HEK293 (cell line): ENCODE measurements around the gene KANSL1.

Experiments used
- CTCF ChIA-PET: fragments of 350-600 bp; formaldehyde crosslinking; extraction: SDS; loops from one replicate; lab custom pipeline; 2021; ENCODE audit warnings: antibody characterized with exemption; lab: Yijun Ruan, JAX
- POLR2A ChIA-PET: fragments of 300-600 bp; formaldehyde crosslinking; extraction: SDS; loops from one replicate; lab custom pipeline; 2020; ENCODE audit warnings: antibody characterized with exemption, inconsistent platforms; lab: Yijun Ruan, JAX
- H3K27ac ChIP-seq: fragments of 200-500 bp; sonication (Bioruptor generic); 2 replicates; pipeline ENCODE4 v1.5.1; 2014; ENCODE audit warnings: low read depth, low read length, control low read depth, inconsistent platforms; ENCODE audit errors: extremely low read depth
- H3K36me3 ChIP-seq, 2 experiments: fragments of 200-500 bp in 1 of 2; sonication (Bioruptor generic) in 1 of 2; 1 replicate in 1 of 2; 2 replicates in 1 of 2; pipeline ENCODE4 v1.5.1; 2014 to 2017; ENCODE audit warnings: inconsistent platforms in 2 of 2, low read length in 2 of 2; ENCODE audit not compliant: control insufficient read depth in 2 of 2, insufficient read depth in 1 of 2
- H3K4me1 ChIP-seq: fragments of 200-500 bp; sonication (Bioruptor generic); 2 replicates; pipeline ENCODE4 v1.5.1; 2014; ENCODE audit warnings: mild to moderate bottlenecking, low read length, inconsistent platforms; ENCODE audit not compliant: control insufficient read depth, insufficient read depth
- H3K4me3 ChIP-seq: 2 replicates; pipeline ENCODE4 v1.5.1; 2011; ENCODE audit warnings: low read depth, mild to moderate bottlenecking, control low read depth, low read length, moderate library complexity
- H3K9me3 ChIP-seq: fragments of 200-500 bp; sonication (Bioruptor generic); 2 replicates; pipeline ENCODE4 v1.5.1; 2014; ENCODE audit warnings: low read depth, low read length, inconsistent platforms; ENCODE audit not compliant: control insufficient read depth, insufficient read depth
- ATF2 ChIP-seq: fragments of 450-650 bp; formaldehyde crosslinking; IDR thresholded peaks from 2 replicates; pipeline ENCODE4 v1.5.1; 2016; ENCODE audit warnings: missing biosample characterization, missing genetic modification characterization, low read depth
- BCL11B ChIP-seq: fragments of 450-650 bp; formaldehyde crosslinking; IDR thresholded peaks from 2 replicates; pipeline ENCODE4 v1.5.1; 2016; ENCODE audit warnings: low read depth, missing biosample characterization, missing genetic modification characterization
- CTCF ChIP-seq: fragments of 450-650 bp; formaldehyde crosslinking; IDR thresholded peaks from 2 replicates; pipeline ENCODE4 v1.5.1; 2016; ENCODE audit warnings: missing biosample characterization, missing genetic modification characterization
- KLF8 ChIP-seq: fragments of 450-650 bp; formaldehyde crosslinking; IDR thresholded peaks from 2 replicates; pipeline ENCODE4 v1.5.1; 2016; ENCODE audit warnings: missing biosample characterization, missing genetic modification characterization
- PATZ1 ChIP-seq: fragments of 450-650 bp; formaldehyde crosslinking; IDR thresholded peaks from 2 replicates; pipeline ENCODE4 v1.5.1; 2016; ENCODE audit warnings: missing biosample characterization, missing genetic modification characterization
- PBX3 ChIP-seq: sonication (generic); formaldehyde crosslinking; IDR thresholded peaks from 2 replicates; pipeline ENCODE4 v1.8.1; 2022; ENCODE audit warnings: mild to moderate bottlenecking, moderate library complexity, missing genetic modification reagents
- SALL2 ChIP-seq: fragments of 450-650 bp; formaldehyde crosslinking; IDR thresholded peaks from 2 replicates; pipeline ENCODE4 v1.5.0; 2017; ENCODE audit warnings: missing biosample characterization, mild to moderate bottlenecking, missing genetic modification characterization, borderline replicate concordance
- SCRT1 ChIP-seq: fragments of 450-650 bp; formaldehyde crosslinking; IDR thresholded peaks from 2 replicates; pipeline ENCODE4 v1.5.1; 2016; ENCODE audit warnings: missing biosample characterization, missing genetic modification characterization, borderline replicate concordance
- TRIM28 ChIP-seq: IDR thresholded peaks from 2 replicates; pipeline ENCODE4 v1.6.1; 2011; ENCODE audit warnings: low read length, control low read depth, borderline replicate concordance
- WT1 ChIP-seq: fragments of 450-650 bp; formaldehyde crosslinking; IDR thresholded peaks from 2 replicates; pipeline ENCODE4 v1.5.1; 2016; ENCODE audit warnings: missing biosample characterization, missing genetic modification characterization
- ZEB2 ChIP-seq: fragments of 450-650 bp; formaldehyde crosslinking; IDR thresholded peaks from 2 replicates; pipeline ENCODE4 v1.5.1; 2016; ENCODE audit warnings: missing biosample characterization, missing genetic modification characterization
- ZFP41 ChIP-seq: fragments of 450-650 bp; formaldehyde crosslinking; IDR thresholded peaks from 2 replicates; pipeline ENCODE4 v1.5.1; 2016; ENCODE audit warnings: missing biosample characterization, missing genetic modification characterization, borderline replicate concordance
- ZNF10 ChIP-seq: fragments of 450-650 bp; formaldehyde crosslinking; IDR thresholded peaks from 2 replicates; pipeline ENCODE4 v1.5.1; 2017; ENCODE audit warnings: missing biosample characterization, missing genetic modification characterization
- ZNF138 ChIP-seq: fragments of 450-650 bp; formaldehyde crosslinking; IDR thresholded peaks from 2 replicates; pipeline ENCODE4 v1.5.1; 2016; ENCODE audit warnings: missing biosample characterization, missing genetic modification characterization, borderline replicate concordance
- ZNF146 ChIP-seq: fragments of 450-650 bp; formaldehyde crosslinking; IDR thresholded peaks from 2 replicates; pipeline ENCODE4 v1.5.1; 2016; ENCODE audit warnings: missing biosample characterization, missing genetic modification characterization
- ZNF248 ChIP-seq: fragments of 450-650 bp; formaldehyde crosslinking; IDR thresholded peaks from 2 replicates; pipeline ENCODE4 v1.5.1; 2017; ENCODE audit warnings: missing biosample characterization, missing genetic modification characterization
- ZNF280D ChIP-seq: fragments of 450-650 bp; formaldehyde crosslinking; IDR thresholded peaks from 2 replicates; pipeline ENCODE4 v1.5.1; 2016; ENCODE audit warnings: missing biosample characterization, missing genetic modification characterization
- ZNF335 ChIP-seq: fragments of 450-650 bp; formaldehyde crosslinking; conservative IDR thresholded peaks from 2 replicates; pipeline ENCODE4 v1.5.1; 2016; ENCODE audit warnings: missing biosample characterization, missing genetic modification characterization
- ZNF416 ChIP-seq: fragments of 450-650 bp; formaldehyde crosslinking; IDR thresholded peaks from 2 replicates; pipeline ENCODE4 v1.5.1; 2016; ENCODE audit warnings: missing biosample characterization, missing genetic modification characterization
- ZNF513 ChIP-seq: fragments of 450-650 bp; IDR thresholded peaks from 2 replicates; pipeline ENCODE4 v1.5.1; 2018; ENCODE audit warnings: missing biosample characterization, missing genetic modification characterization
- ZNF670 ChIP-seq: fragments of 450-650 bp; formaldehyde crosslinking; IDR thresholded peaks from 2 replicates; pipeline ENCODE4 v1.5.1; 2016; ENCODE audit warnings: missing biosample characterization, missing genetic modification characterization, low read depth
- ZNF830 ChIP-seq: fragments of 450-650 bp; IDR thresholded peaks from 2 replicates; pipeline ENCODE4 v1.5.0; 2018; ENCODE audit warnings: missing biosample characterization, missing genetic modification characterization, low read depth, mild to moderate bottlenecking, moderate library complexity

Gene KANSL1

GRCh38 chr17:46150216-46150963 lies 42.8 kb downstream of the KANSL1 start (continued):
- no peak for TF ChIP-seq CTCF (tag by site-specific recombination)
- TF ChIP-seq ZFP41, result no peak
- no peak for TF ChIP-seq PATZ1 (tag by site-specific recombination)
- TF ChIP-seq ZNF513 (tag by site-specific recombination), result no peak
- TF ChIP-seq TRIM28, result no peak

GRCh38 chr17:46148247-46148646 lies 45.0 kb downstream of the KANSL1 start:
- Histone ChIP-seq H3K36me3 (peaks cover 0 to 3% of the 10 kb centered on the region in 2 experiments; a peak in 1 of 3 replicates), H3K9me3 (no peaks in the 10 kb centered on the region), H3K27ac (no peak overlapping the region), H3K4me1 (peaks cover 58% of the 10 kb centered on the region), H3K4me3 (no peak overlapping the region)
- ChIA-PET CTCF (interaction anchor here (0.8 kb wide), 1 partner anchor 21 kb away, joined by 3 read pairs; no protein-coding TSS in a partner anchor), POLR2A (no interaction called here)
- TF ChIP-seq ATF2 (tag by site-specific recombination), result no peak
- TF ChIP-seq ZNF335 (tag by site-specific recombination), result no peak
- TF ChIP-seq SCRT1 (tag by site-specific recombination), result no peak
- TF ChIP-seq ZNF670 (tag by site-specific recombination), result no peak
- no peak for TF ChIP-seq CTCF (tag by site-specific recombination)
- TF ChIP-seq WT1 (tag by site-specific recombination), result peak; percentile 85
- 0 out of 2 replicates have a peak, but pooled peaks have one; percentile 16 for TF ChIP-seq ZEB2
- TF ChIP-seq ZNF138 (tag by site-specific recombination), result no peak
- TF ChIP-seq KLF8, result no peak
- no peak for TF ChIP-seq ZNF416 (tag by site-specific recombination)
- no peak for TF ChIP-seq ZNF146 (tag by site-specific recombination)
- no peak for TF ChIP-seq ZNF248 (tag by site-specific recombination)
- no peak for TF ChIP-seq ZNF280D (tag by site-specific recombination)
- 0 out of 2 replicates have a peak, but pooled peaks have one; percentile 18 for TF ChIP-seq BCL11B (tag by site-specific recombination)
- TF ChIP-seq PBX3 (CRISPR knock-in tag), result no peak
- TF ChIP-seq ZNF10, result no peak
- TF ChIP-seq ZNF830 (tag by site-specific recombination), result no peak
- no peak for TF ChIP-seq SALL2 (tag by site-specific recombination)
